ENCODE results near the gene GTF2I.
"Not testable (repeated sequence)": the region's sequence is repeated elsewhere in the genome, so short reads cannot be mapped to it uniquely, and the experiment has no call there.

GTF2I gene

GRCh38 chr7:74781746-74782145, 124.2 kb downstream of the GTF2I start:
- not testable (repeated sequence) for DNase-seq

DNA sequence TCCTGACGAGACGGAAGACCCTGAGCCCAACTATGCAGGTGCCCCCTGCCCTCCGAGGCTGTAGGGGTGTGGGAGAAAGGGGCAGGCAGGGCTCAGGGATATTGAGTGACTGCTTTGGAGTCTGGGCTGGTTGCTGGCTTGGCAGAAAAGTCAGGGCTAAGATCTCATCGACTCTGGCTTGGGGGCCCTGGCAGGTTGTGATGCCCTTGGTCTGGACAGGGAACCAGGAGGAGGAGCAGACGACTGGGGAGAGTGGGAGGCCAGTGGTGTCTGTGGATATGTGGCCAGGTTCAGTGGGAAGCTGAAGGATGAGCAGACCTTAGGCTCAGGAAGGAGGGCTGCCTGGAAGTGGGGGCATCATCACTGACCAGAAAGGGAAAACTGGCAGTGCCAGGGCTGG, 126.1 kb downstream of the GTF2I start:
- not testable (repeated sequence) for DNase-seq

DNA sequence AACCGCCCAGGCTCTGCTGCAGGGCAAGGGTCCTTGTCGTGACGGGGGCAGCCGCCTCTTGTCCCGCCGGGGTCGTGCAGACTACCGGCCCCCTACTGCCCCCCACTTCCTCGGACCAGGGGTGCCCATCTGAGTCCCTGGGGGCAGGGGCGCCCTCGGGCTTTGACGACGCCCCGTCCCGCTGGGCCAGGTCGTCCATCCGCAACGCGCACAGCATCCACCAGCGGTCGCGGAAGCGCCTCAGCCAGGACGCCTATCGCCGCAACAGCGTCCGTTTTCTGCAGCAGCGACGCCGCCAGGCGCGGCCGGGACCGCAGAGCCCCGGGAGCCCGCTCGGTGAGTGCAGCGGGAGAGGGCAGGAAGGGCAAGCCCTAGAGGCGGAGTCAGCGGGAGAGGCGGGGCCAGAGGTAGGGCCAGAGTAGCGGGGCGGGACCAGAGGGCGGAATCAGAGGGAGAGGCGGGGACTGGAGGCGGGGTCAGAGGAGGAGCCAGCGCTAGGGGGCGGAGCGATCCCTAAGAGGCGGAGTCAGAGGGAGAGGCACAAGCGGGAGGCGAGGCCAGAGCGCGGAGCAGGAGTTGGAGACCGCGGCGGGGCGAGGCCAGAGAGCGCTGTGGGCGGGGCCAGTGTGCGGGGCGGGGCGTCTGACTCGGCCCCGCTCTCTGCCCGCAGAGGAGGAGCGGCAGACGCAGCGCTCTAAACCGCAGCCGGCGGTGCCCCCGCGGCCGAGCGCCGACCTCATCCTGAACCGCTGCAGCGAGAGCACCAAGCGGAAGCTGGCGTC, 131.0 kb downstream of the GTF2I start:
- peak; percentile 91 for DNase-seq

- DNase-seq: not testable (repeated sequence)
Measured at GRCh38 chr7:74789200-74789736, 131.8 kb downstream of the GTF2I start.

DNA sequence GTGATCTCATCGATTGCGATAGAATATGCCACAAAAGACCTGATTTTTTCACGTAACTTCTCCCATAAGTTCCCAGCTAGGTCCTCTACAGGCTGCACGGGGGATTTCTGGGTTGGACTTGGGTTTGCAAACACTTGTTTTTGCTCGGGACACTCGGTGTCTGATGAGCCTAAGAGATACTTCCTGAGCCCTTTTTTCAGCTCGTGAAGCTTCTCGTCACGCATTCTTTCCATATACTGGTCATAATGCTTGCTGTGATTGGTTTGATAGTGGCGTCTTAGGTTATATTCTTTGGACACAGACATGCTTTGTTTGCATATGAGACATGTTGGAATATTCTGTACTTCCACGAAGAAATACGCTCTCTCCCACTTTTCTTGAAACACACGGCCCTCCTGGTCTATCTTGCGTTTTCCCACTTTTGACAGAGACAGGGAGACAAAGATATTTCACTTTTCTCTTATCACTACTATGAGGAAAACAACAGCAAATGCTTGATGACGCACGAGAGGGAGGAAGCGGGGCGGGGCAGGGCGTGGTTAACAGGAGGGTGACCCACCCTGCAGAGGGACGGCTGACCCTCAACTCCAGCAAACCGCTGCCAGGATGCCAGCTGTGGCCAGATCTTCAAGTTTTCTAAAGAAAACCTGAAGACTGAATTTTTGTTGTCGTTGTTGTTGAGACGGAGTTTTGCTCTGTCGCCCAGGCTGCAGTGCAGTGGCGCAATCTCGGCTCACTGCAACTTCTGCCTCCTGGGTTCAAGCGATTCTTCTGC, 140.5 kb downstream of the GTF2I start:
- DNase-seq: not testable (repeated sequence)

- not testable (repeated sequence) for DNase-seq
Measured at GRCh38 chr7:74798644-74799043, 141.1 kb downstream of the GTF2I start.

Data from activated naive CD4-positive, alpha-beta T cell treated with anti-CD3 and anti-CD28 coated beads, Interleukin-2, amount 50 U/mL, for 16 hours (primary cell).